A549 treated with AZD9567 at 1 μM for 4 hours (cell line): ENCODE measurements around the gene ADAMTS15. TPM values are rescaled to one million over a fixed set of nuclear protein-coding genes. Genes with fewer than 3 reads are reported as not detected.

Experiments
- total RNA-seq: library from RNA; stranded (reverse); fragments of 200-300 nt; extraction: Qiagen RNA extraction; gene quantifications from 5 replicates; pipeline ENCODE4 v1.2.3, GENCODE V29; 2022; ENCODE audit not compliant: insufficient read depth

ADAMTS15 gene, protein sequence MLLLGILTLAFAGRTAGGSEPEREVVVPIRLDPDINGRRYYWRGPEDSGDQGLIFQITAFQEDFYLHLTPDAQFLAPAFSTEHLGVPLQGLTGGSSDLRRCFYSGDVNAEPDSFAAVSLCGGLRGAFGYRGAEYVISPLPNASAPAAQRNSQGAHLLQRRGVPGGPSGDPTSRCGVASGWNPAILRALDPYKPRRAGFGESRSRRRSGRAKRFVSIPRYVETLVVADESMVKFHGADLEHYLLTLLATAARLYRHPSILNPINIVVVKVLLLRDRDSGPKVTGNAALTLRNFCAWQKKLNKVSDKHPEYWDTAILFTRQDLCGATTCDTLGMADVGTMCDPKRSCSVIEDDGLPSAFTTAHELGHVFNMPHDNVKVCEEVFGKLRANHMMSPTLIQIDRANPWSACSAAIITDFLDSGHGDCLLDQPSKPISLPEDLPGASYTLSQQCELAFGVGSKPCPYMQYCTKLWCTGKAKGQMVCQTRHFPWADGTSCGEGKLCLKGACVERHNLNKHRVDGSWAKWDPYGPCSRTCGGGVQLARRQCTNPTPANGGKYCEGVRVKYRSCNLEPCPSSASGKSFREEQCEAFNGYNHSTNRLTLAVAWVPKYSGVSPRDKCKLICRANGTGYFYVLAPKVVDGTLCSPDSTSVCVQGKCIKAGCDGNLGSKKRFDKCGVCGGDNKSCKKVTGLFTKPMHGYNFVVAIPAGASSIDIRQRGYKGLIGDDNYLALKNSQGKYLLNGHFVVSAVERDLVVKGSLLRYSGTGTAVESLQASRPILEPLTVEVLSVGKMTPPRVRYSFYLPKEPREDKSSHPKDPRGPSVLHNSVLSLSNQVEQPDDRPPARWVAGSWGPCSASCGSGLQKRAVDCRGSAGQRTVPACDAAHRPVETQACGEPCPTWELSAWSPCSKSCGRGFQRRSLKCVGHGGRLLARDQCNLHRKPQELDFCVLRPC
- 3.4 to 6.8 TPM (median 5.8 TPM) in 5 replicates for total RNA-seq

GRCh38 chr11:130448416-130449309 lies at the start of gene ADAMTS15:
Gene ADAMTS15 (plus strand): TSS chr11:130448645. CDS start chr11:130448974, 329 bp downstream.

GRCh38 chr11:130428316-130429119 lies 19.9 kb upstream of the ADAMTS15 start, which contains the start of gene ADAMTS8:
Gene ADAMTS8 (minus strand): TSS chr11:130428609. CDS start chr11:130428286, 323 bp downstream.

Other genes with a start within 250 kb of the ADAMTS15 start
- gene ZBTB44, start 133.7 kb upstream of the ADAMTS15 start, total RNA-seq = 5.7 to 9.1 TPM (median 6.7 TPM) in 5 replicates
- 0.98 to 1.2 TPM (median 1.1 TPM) in 5 replicates for gene ADAMTS8, start 20.0 kb upstream of the ADAMTS15 start, total RNA-seq